ENCODE measurements around the gene ZGLP1.

GRCh38 chr19:10332965-10333757 is 23.5 kb upstream of the ZGLP1 start, which contains the start of gene RAVER1:
- peak; percentile 0 for TF ChIP-seq CTCF (IDR thresholded peaks at IDR 0.05; ENCODE audit: low read depth, low read length, poor library complexity, severe bottlenecking)
- no peak for TF ChIP-seq EZH2phosphoT487 (IDR thresholded peaks at IDR 0.05; ENCODE audit: borderline replicate concordance, low read length)
